Natural killer cell (primary cell): ENCODE data around the gene HSPB2. TPM values are rescaled to one million over a fixed set of nuclear protein-coding genes. Genes with fewer than 3 reads are reported as not detected.

ENCODE experiments used
- ATAC-seq, 3 donors: fragments of 150-1000 bp in 2 of 3; fragments of 200-7000 bp in 1 of 3; cut with Tn5 transposase; 1 replicate in 1 of 3; 2 replicates in 2 of 3; pipeline ENCODE4 v1.10.0; 2021; ENCODE audit warnings: mild to moderate bottlenecking in 2 of 3, moderate library complexity in 2 of 3
- DNase-seq, 2 donors: peaks; one replicate each; pipeline versions ENCODE4 v3.0.0 to v3.0.0-alpha.2; 2013 to 2021; ENCODE audit warnings: mixed read lengths in 1 of 2
- H3K27ac ChIP-seq: one replicate; pipeline ENCODE4 v1.5.1; 2013; ENCODE audit warnings: mild to moderate bottlenecking, low read length
- H3K27me3 ChIP-seq: one replicate; pipeline ENCODE4 v1.6.1; 2013; ENCODE audit warnings: low read length; ENCODE audit not compliant: control insufficient read depth, insufficient read depth
- H3K36me3 ChIP-seq: one replicate; pipeline ENCODE4 v1.6.1; 2013; ENCODE audit warnings: low read length; ENCODE audit not compliant: control insufficient read depth, insufficient read depth
- H3K4me1 ChIP-seq: one replicate; pipeline ENCODE4 v1.6.1; 2013; ENCODE audit warnings: low read length; ENCODE audit not compliant: control insufficient read depth, insufficient read depth
- H3K4me3 ChIP-seq: one replicate; pipeline ENCODE4 v1.5.1; 2013; ENCODE audit warnings: low read length
- H3K9me3 ChIP-seq: one replicate; pipeline ENCODE4 v1.6.1; 2013; ENCODE audit warnings: low read length; ENCODE audit not compliant: control insufficient read depth, insufficient read depth
- H3K27ac Mint-ChIP-seq, 2 donors: one replicate each; pipeline ENCODE4 v1.8.0; 2022; ENCODE audit warnings: mild to moderate bottlenecking in 2 of 2, mixed read lengths in 2 of 2, moderate library complexity in 1 of 2
- H3K27me3 Mint-ChIP-seq, 2 donors: one replicate each; pipeline ENCODE4 v1.8.0; 2022; ENCODE audit warnings: low read depth in 2 of 2, mixed read lengths in 2 of 2
- H3K36me3 Mint-ChIP-seq: one replicate; pipeline ENCODE4 v1.8.0; 2022; ENCODE audit warnings: mixed read lengths
- H3K4me1 Mint-ChIP-seq, 2 donors: one replicate each; pipeline ENCODE4 v1.8.0; 2022; ENCODE audit warnings: mixed read lengths in 2 of 2
- H3K4me3 Mint-ChIP-seq: one replicate; pipeline ENCODE4 v1.8.0; 2022; ENCODE audit warnings: mild to moderate bottlenecking, moderate library complexity, mixed read lengths
- H3K9me3 Mint-ChIP-seq, 2 donors: one replicate each; pipeline ENCODE4 v1.8.0; 2022; ENCODE audit warnings: mixed read lengths in 2 of 2
- CTCF ChIP-seq: fragments of 200-600 bp; IDR thresholded peaks from one replicate; pipeline ENCODE4 v1.8.0; 2022; ENCODE audit warnings: antibody characterized with exemption
- WGBS: methylation state at CpG from one replicate; pipeline ENCODE4 v1.1.7; 2013; ENCODE audit warnings: missing lambda C conversion rate; ENCODE audit not compliant: insufficient coverage; 5-methylcytosine and 5-hydroxymethylcytosine counted together
- intact Hi-C: fragments of 100-400 bp; cut with micrococcal nuclease; formaldehyde crosslinking; loops from one replicate; pipeline ENCODE4 v1.14.2; 2022
- total RNA-seq, 4 donors: library from RNA; stranded (reverse); fragments of 120-200 nt in 1 of 4; gene quantifications; one replicate each; pipeline versions ENCODE4 v1.2.3 to v1.2.4, GENCODE V29; 2013 to 2022

HSPB2 gene
- total RNA-seq, 3 donors from 2014 or later (not counting 1 experiment from before 2014, with no cell fraction given), result not detected

- intact Hi-C loops, result no loop called here
- DNase-seq (no peak), ATAC-seq (no peak)
- Histone ChIP-seq H3K27me3 (no peaks in the 10 kb centered on the region), H3K4me3 (no peak overlapping the region), H3K4me1 (no peaks in the 10 kb centered on the region), H3K9me3 (no peaks in the 10 kb centered on the region), H3K36me3 (no peaks in the 10 kb centered on the region), H3K27ac (no peak overlapping the region)
- 0% methylated on average over 1 of the region's 4 CpGs for WGBS
- Mint-ChIP-seq H3K4me1 (peaks cover 0 to under 1% of the 10 kb centered on the region in 2 donors), H3K9me3 (no peaks in the 10 kb centered on the region), H3K27ac (no peak overlapping the region), H3K4me3 (no peak overlapping the region), H3K27me3 (peaks cover 0 to 7% of the 10 kb centered on the region in 2 donors), H3K36me3 (no peaks in the 10 kb centered on the region)
- no peak for TF ChIP-seq CTCF
Measured at GRCh38 chr11:111886032-111886431, 26.5 kb upstream of the HSPB2 start.

GRCh38 chr11:111886844-111887243 lies 25.7 kb upstream of the HSPB2 start:
- H3K27ac ChIP-seq, result no peak overlapping the region
- Mint-ChIP-seq H3K27me3 (peaks cover 0 to 9% of the 10 kb centered on the region in 2 donors), H3K27ac (no peak overlapping the region), H3K9me3 (no peaks in the 10 kb centered on the region), H3K4me1 (no peaks in the 10 kb centered on the region), H3K4me3 (no peak overlapping the region), H3K36me3 (no peaks in the 10 kb centered on the region)
- H3K4me3 ChIP-seq, result no peak overlapping the region
- H3K27me3 ChIP-seq, result no peaks in the 10 kb centered on the region
- 89% methylated on average over 2 of the region's 2 CpGs for WGBS
- H3K4me1 ChIP-seq, result no peaks in the 10 kb centered on the region
- no peak for DNase-seq
- intact Hi-C loops, result no loop called here
- no peaks in the 10 kb centered on the region for H3K36me3 ChIP-seq
- no peak for TF ChIP-seq CTCF
- ATAC-seq, result no peak
- H3K9me3 ChIP-seq, result no peaks in the 10 kb centered on the region

GRCh38 chr11:111905411-111905810 lies 7.1 kb upstream of the HSPB2 start:
- no peaks in the 10 kb centered on the region for H3K9me3 ChIP-seq
- Mint-ChIP-seq H3K27me3 (peaks cover 31 to 43% of the 10 kb centered on the region in 2 donors), H3K27ac (no peak overlapping the region), H3K36me3 (no peaks in the 10 kb centered on the region), H3K9me3 (no peaks in the 10 kb centered on the region), H3K4me3 (no peak overlapping the region), H3K4me1 (no peaks in the 10 kb centered on the region)
- no peaks in the 10 kb centered on the region for H3K4me1 ChIP-seq
- ATAC-seq (no peak), DNase-seq (no peak)
- TF ChIP-seq CTCF, result no peak
- H3K4me3 ChIP-seq, result no peak overlapping the region
- intact Hi-C loops, result no loop called here
- WGBS, result 80% methylated on average over 1 of the region's 2 CpGs
- no peaks in the 10 kb centered on the region for H3K27me3 ChIP-seq
- no peak overlapping the region for H3K27ac ChIP-seq
- H3K36me3 ChIP-seq, result no peaks in the 10 kb centered on the region

- Mint-ChIP-seq H3K4me1 (no peaks in the 10 kb centered on the region), H3K9me3 (no peaks in the 10 kb centered on the region), H3K4me3 (no peak overlapping the region), H3K27ac (no peak overlapping the region), H3K27me3 (peaks cover 39 to 56% of the 10 kb centered on the region in 2 donors), H3K36me3 (no peaks in the 10 kb centered on the region)
- intact Hi-C loops, result no loop called here
- DNase-seq, result no peak
- Histone ChIP-seq H3K9me3 (no peaks in the 10 kb centered on the region), H3K27me3 (peaks cover 3% of the 10 kb centered on the region), H3K27ac (no peak overlapping the region), H3K36me3 (no peaks in the 10 kb centered on the region), H3K4me3 (no peak overlapping the region), H3K4me1 (no peaks in the 10 kb centered on the region)
- no peak for ATAC-seq
- no CpG with 5 or more reads among the region's 1 CpG for WGBS
- no peak for TF ChIP-seq CTCF
Measured at GRCh38 chr11:111906680-111907079, 5.9 kb upstream of the HSPB2 start.
